Stimulated activated naive CD4-positive, alpha-beta T cell (primary cell): ENCODE data around the gene KCNQ1.

ENCODE experiments used
- DNase-seq, 6 experiments: peaks; one replicate each; lab custom pipeline; 2025; lab: John Stamatoyannopoulos, UW

The KCNQ1 gene

GRCh38 chr11:2425506-2425905 lies 19.3 kb upstream of the KCNQ1 start:
- no peak for DNase-seq

- no peak for DNase-seq
These were observed 18.6 kb upstream of the KCNQ1 start for GRCh38 chr11:2426221-2426620.

- no peak for DNase-seq
These were observed 17.8 kb upstream of the KCNQ1 start for GRCh38 chr11:2426826-2427521.

- no peak for DNase-seq
These were observed 17.0 kb upstream of the KCNQ1 start for GRCh38 chr11:2427721-2428321.

- DNase-seq, result peak; percentile 54 to 88 (median 83)
These were observed 16.4 kb upstream of the KCNQ1 start for GRCh38 chr11:2428322-2428795.

GRCh38 chr11:2431395-2431794 lies 13.4 kb upstream of the KCNQ1 start:
- no peak for DNase-seq

- no peak for DNase-seq
These were observed 12.6 kb upstream of the KCNQ1 start for GRCh38 chr11:2432171-2432621.

GRCh38 chr11:2432628-2433071 lies 12.2 kb upstream of the KCNQ1 start:
- no peak for DNase-seq

- no peak for DNase-seq
These were observed 11.5 kb upstream of the KCNQ1 start for GRCh38 chr11:2433106-2433925.

GRCh38 chr11:2434008-2434407 lies 10.8 kb upstream of the KCNQ1 start:
- no peak for DNase-seq

- no peak for DNase-seq
These were observed 10.1 kb upstream of the KCNQ1 start for GRCh38 chr11:2434506-2435255.

- no peak for DNase-seq
These were observed 9.4 kb upstream of the KCNQ1 start for GRCh38 chr11:2435288-2436012.

GRCh38 chr11:2436013-2436520 lies 8.7 kb upstream of the KCNQ1 start:
- DNase-seq, result no peak

- no peak for DNase-seq
These were observed 8.2 kb upstream of the KCNQ1 start for GRCh38 chr11:2436521-2437031.

- no peak for DNase-seq
These were observed 7.3 kb upstream of the KCNQ1 start for GRCh38 chr11:2437516-2437915.

- no peak for DNase-seq
These were observed 5.0 kb upstream of the KCNQ1 start for GRCh38 chr11:2439820-2440219.

GRCh38 chr11:2440646-2441045 lies 4.2 kb upstream of the KCNQ1 start:
- DNase-seq, result no peak

GRCh38 chr11:2441171-2441570 lies 3.6 kb upstream of the KCNQ1 start:
- DNase-seq, result no peak

- DNase-seq, result peak in 5 of 6 experiments; percentile 24 to 78 (median 68)
These were observed 2.2 kb upstream of the KCNQ1 start for GRCh38 chr11:2442589-2442988.

GRCh38 chr11:2443406-2443805 lies 1.4 kb upstream of the KCNQ1 start:
- no peak for DNase-seq
